Fibroblast of the aortic adventitia (primary cell): ENCODE measurements around the gene NXPE2. TPM values are rescaled to one million over a fixed set of nuclear protein-coding genes. Genes with fewer than 3 reads are reported as not detected.

Experiments used
- DNase-seq: peaks from one replicate; pipeline ENCODE4 v3.0.0-alpha.2; 2010; ENCODE audit warnings: low read depth
- H3K4me3 ChIP-seq: 2 replicates; pipeline ENCODE4 v1.5.1; 2011; ENCODE audit warnings: low read depth, mild to moderate bottlenecking, control low read depth, low read length, moderate library complexity
- total RNA-seq: library from RNA; depleted of rRNA; stranded (reverse); fragments of >200 nt; gene quantifications from 2 replicates; pipeline ENCODE4 v1.2.3, GENCODE V29; 2012; ENCODE audit warnings: low replicate concordance
- TF ChIP-seq, protein P1 (sequence below): IDR thresholded peaks from 2 replicates; pipeline ENCODE4 v1.5.1; 2011; ENCODE audit warnings: mild to moderate bottlenecking, low read length, control low read depth, inconsistent platforms; ENCODE audit not compliant: insufficient read depth

The NXPE2 gene
- total RNA-seq, 1 donor, result 0.09 TPM

DNA sequence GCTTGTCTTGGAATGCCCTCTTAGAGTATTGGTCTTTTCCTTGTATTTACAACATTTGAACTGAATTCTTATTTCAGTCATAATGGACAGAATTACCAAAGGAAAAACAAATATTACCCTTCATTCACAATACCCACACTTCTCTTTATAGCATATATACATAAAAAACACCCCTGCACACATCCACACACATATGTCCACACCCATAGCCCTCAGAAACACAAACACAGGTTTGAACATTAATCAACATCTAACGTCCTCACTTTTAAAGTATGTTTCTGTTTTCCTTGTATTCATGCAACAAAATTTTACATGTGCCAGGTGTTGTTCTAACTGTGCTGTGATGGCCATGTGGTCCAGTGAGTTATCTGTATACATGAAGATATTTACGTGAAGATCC is 11.6 kb upstream of the NXPE2 start:
- TF ChIP-seq, protein P1, sequence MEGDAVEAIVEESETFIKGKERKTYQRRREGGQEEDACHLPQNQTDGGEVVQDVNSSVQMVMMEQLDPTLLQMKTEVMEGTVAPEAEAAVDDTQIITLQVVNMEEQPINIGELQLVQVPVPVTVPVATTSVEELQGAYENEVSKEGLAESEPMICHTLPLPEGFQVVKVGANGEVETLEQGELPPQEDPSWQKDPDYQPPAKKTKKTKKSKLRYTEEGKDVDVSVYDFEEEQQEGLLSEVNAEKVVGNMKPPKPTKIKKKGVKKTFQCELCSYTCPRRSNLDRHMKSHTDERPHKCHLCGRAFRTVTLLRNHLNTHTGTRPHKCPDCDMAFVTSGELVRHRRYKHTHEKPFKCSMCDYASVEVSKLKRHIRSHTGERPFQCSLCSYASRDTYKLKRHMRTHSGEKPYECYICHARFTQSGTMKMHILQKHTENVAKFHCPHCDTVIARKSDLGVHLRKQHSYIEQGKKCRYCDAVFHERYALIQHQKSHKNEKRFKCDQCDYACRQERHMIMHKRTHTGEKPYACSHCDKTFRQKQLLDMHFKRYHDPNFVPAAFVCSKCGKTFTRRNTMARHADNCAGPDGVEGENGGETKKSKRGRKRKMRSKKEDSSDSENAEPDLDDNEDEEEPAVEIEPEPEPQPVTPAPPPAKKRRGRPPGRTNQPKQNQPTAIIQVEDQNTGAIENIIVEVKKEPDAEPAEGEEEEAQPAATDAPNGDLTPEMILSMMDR, result no peak
- no peak for DNase-seq
- H3K4me3 ChIP-seq, result no peak overlapping the region

GRCh38 chr11:114668109-114668508 is 10.2 kb upstream of the NXPE2 start:
- H3K4me3 ChIP-seq, result no peak overlapping the region
- TF ChIP-seq, protein P1, result no peak
- DNase-seq, result no peak

- no peak overlapping the region for H3K4me3 ChIP-seq
- TF ChIP-seq, protein P1, result no peak
- no peak for DNase-seq
Measured at GRCh38 chr11:114673661-114674060, 4.7 kb upstream of the NXPE2 start.

DNA sequence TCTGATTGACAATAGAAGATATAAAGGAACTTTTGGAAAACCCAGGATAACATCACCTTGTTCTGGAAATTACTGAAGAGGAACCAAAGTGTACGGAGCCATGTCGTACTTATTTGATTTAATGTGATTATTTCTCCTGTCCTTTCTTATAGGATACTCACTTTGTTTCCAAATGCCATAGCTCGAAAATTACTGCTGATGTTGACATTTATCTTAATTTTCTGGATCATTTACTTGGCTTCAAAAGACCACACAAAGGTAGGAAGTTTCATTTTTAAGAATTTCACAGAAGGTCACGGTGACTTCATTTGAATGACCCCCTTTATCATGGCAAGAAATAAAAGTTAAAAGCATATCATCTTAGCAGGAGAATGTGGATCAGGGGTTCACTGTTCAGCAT is 1.2 kb downstream of the NXPE2 start:
- TF ChIP-seq, protein P1, result no peak
- no peak for DNase-seq
- no peak overlapping the region for H3K4me3 ChIP-seq

GRCh38 chr11:114683007-114683406 is 4.7 kb downstream of the NXPE2 start:
- TF ChIP-seq, protein P1, result no peak
- no peak overlapping the region for H3K4me3 ChIP-seq
- no peak for DNase-seq

GRCh38 chr11:114684636-114685035 is 6.3 kb downstream of the NXPE2 start:
- DNase-seq, result no peak
- H3K4me3 ChIP-seq, result no peak overlapping the region
- TF ChIP-seq, protein P1, result no peak

- H3K4me3 ChIP-seq, result no peak overlapping the region
- TF ChIP-seq, protein P1, result no peak
- DNase-seq, result no peak
Measured at GRCh38 chr11:114685097-114685496, 6.8 kb downstream of the NXPE2 start.
